Fibroblast of pulmonary artery (primary cell): ENCODE results near the gene FBXO17.

Experiments
- DNase-seq: peaks from one replicate; pipeline ENCODE4 v3.0.0-alpha.2; 2010; ENCODE audit warnings: low read depth
- H3K4me3 ChIP-seq: replicated peaks from 2 replicates; pipeline ENCODE4 v1.5.1; 2011; ENCODE audit warnings: low read depth, mild to moderate bottlenecking, control low read depth, low read length, moderate library complexity
- TF ChIP-seq, protein P1 (sequence below): IDR thresholded peaks from 2 replicates; pipeline ENCODE4 v1.5.1; 2011; ENCODE audit warnings: mild to moderate bottlenecking, control low read depth, low read length, inconsistent platforms; ENCODE audit errors: missing control alignments

The FBXO17 gene

DNA sequence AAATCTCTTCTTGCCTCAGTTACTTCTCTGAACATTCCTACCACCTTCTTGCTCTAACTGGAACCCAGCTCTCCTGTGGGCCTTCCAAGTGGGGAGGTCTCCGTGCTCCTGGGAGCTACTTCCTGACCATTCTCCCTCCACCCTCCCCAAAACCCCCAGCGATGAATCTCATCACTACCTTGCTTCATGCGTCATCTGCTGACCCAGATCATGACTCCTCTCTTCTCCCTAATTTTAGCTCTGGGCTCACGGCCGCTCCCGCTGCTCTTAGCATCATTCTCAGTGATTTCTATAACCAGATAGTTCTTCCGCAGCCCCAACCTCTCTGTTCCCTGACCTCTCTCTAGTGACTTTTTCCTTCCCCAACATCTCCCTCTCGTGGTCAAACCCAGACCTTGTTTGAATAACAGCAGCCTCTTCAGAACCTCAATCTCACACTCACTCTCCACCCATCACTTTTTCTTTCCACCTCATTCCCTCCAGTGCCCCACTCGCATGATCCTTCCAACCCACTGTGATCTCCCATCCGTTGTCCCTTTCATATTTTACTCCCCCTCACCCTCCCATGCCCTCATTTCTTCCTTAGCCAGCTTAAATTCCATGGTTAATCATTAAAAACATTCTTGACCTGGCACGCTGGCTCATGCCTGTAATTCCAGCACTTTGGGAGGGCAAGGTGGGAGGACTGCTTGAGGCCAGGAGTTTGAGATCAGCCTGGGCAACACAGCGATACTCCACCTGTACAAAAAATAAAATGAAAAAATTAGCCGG, 23.0 kb downstream of the FBXO17 start:
- no peak overlapping the region for H3K4me3 ChIP-seq
- DNase-seq: peak; percentile 16
- TF ChIP-seq, protein P1, sequence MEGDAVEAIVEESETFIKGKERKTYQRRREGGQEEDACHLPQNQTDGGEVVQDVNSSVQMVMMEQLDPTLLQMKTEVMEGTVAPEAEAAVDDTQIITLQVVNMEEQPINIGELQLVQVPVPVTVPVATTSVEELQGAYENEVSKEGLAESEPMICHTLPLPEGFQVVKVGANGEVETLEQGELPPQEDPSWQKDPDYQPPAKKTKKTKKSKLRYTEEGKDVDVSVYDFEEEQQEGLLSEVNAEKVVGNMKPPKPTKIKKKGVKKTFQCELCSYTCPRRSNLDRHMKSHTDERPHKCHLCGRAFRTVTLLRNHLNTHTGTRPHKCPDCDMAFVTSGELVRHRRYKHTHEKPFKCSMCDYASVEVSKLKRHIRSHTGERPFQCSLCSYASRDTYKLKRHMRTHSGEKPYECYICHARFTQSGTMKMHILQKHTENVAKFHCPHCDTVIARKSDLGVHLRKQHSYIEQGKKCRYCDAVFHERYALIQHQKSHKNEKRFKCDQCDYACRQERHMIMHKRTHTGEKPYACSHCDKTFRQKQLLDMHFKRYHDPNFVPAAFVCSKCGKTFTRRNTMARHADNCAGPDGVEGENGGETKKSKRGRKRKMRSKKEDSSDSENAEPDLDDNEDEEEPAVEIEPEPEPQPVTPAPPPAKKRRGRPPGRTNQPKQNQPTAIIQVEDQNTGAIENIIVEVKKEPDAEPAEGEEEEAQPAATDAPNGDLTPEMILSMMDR: no peak

DNA sequence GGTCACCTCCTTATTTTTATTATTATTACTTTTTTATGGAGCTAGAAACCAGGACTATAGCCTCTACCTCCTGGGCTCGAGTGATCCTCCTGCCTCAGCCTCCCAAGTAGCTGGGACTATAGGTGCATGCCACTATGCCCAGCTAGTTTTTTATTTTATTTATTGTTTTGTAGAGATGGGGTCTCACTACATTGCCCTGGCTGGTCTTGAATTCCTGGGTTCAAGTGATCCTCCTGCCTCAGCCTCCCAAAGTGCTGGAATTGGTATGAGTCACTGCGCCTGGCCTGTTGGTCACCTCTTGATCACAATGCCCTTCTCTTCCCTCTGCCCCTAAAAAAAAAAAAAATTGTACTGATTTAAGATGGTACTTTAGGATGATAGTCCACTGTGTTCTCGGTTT, 24.4 kb downstream of the FBXO17 start:
- TF ChIP-seq, protein P1: no peak
- DNase-seq: no peak
- no peak overlapping the region for H3K4me3 ChIP-seq

DNA sequence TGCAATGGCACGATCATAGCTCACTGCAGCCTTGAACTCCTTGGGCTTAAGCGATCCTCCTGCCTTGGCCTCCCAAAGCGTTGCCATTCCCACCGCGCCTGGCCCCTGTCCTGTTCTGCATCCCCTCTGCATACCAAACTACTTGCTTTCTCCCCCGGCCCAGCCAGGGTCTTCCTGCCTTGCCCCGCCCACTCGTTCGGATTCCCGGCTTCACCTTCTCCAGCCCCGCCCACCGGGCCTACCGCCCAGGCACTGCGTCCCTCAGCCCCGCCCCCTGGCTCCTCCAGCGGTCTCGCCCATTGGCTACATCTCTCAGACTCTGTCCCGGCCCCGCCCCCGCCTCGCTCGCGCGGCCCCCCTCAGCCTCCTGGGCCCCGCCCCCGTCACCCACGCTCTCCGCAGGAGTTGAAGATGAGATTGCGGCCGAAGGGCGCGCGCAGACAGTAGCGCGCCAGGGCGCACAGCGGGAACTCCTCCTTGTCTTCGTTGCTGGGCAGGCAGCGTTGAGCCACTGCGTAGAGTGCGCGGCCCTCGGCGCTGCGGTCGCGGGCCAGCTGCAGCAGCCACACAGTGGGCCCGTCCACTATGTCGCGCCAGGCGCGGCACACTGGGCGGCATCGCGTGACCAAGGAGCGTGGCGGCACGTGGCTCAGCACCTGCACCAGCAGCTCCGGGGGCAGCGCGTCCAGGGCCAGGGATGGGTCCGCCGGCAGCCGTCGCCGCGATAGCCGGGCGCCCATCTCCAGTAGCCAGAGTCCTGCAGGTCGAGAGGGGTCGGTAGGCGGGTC, 25.8 kb downstream of the FBXO17 start:
- peak overlapping the region; percentile 34 for H3K4me3 ChIP-seq
- DNase-seq: peak; percentile 79
- TF ChIP-seq, protein P1: no peak

DNA sequence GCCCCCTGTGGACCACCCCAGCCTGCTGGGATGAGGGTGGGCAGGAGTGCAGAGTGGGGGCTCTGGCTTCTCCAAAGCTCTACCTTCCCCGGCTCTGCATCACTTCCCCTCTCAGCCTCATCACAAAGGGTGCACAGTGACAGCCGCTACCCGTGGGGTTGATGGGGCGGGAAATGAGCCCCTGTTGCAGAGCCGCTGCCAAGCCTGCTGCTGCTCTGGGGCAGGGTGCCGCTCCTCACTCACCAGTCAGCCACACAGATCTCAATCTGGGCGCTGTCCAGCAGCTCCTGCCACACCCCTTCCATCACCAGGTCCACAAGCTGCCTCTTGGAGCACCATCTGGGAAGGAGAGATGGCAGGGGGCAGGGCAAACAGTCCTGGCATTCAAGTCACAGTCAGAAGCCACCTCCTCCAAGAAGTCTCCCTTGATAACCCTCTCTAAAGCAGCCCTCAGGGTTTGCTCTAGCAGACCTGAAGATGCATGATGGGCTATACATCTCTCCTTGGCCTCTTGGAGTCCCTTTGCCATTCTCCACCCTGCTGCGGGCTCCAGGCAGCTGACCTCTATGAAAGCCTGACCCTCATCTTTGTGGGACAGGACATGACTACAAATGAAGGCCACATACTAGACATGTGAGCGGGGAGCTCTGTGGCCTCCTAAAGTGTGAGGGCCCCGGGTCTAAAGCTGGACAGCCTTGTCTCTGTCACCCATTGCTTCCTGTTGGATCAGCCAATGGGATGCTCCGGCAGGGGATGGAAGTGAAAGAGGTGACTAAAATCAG, 29.1 kb downstream of the FBXO17 start:
- TF ChIP-seq, protein P1: no peak
- no peak for DNase-seq
- H3K4me3 ChIP-seq: no peak overlapping the region

DNA sequence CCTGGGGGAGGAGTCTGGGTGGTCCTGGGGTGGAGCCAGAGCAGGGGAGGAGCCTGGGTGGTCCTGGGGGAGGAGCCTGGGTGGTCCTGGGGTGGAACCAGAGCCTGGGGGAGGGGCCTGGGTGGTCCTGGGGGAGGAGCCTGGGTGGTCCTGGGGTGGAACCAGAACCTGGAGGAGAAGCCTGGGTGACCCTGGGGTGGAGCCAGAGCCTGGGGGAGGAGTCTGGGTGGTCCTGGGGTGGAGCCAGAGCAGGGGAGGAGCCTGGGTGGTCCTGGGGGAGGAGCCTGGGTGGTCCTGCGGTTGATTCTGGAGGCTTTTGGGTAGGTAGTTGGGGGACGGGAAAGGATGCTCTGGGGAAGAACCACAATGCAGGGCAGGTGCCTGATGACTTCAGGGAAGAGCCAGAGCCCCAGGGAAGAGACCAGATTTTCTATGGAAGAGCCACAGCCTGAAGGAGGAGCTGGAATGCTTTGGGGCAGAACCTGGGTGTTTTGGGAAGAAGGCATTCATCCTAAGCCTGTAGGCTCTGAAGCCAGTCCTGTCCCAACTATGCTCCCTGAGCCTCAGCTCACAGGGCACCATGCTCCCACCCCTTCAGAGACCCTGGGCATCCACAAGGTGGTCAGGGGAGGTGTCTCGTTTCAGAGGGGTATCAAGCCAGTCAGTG, 29.8 kb downstream of the FBXO17 start:
- TF ChIP-seq, protein P1: no peak
- no peak overlapping the region for H3K4me3 ChIP-seq

DNA sequence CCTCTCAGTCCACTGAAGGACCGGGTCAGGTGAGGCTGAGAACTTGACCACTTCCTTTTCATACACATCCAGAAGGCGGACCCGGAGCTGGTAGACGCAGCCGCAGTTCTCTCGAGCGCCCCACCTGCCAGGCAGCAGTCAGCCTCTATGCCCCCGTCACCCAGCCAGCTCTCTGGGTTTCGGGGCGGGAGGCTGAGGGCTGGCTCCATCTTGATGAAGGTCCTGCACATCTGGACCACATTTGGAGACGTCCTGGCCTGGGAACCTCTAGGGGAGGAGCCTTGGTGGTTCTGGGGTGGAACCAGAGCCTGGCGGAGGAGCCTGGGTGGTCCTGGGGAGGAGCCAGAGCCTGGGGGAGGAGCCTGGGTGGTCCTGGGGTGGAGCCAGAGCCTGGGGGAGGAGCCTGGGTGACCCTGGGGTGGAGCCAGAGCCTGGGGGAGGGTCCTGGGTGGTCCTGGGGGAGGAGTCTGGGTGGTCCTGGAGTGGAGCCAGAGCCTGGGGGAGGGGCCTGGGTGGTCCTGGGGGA, 30.5 kb downstream of the FBXO17 start:
- TF ChIP-seq, protein P1: no peak
- DNase-seq: no peak
- no peak overlapping the region for H3K4me3 ChIP-seq

More for the DNA sequence above, 29.8 kb downstream of the FBXO17 start:
- DNase-seq: no peak
